HG03064 (cell line): ENCODE measurements around the gene PDE4D.

ENCODE experiments used
- ATAC-seq: cut with Tn5 transposase; IDR thresholded peaks from one replicate; pipeline ENCODE4 v1.9.1; 2021; ENCODE audit warnings: low read depth; ENCODE audit not compliant: unreplicated experiment

The PDE4D gene

GRCh38 chr5:59276917-59277372 lies 616.6 kb downstream of the PDE4D start:
- no peak for ATAC-seq

DNA sequence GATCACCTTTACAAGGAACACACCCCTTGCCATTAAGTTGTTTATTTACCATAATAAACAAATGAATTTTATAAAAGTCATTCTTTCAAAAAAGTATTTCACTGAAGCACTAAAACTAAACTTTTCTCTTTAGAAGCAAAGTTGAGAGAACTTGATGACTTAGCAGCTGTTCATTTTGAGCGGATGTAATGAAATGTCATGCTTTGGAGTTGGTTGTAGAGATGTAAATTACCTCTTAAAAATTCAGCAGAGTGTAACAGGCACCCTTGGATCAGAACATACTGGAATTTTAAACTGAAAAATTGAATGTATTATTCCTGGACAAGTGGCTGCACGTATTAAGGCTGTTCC lies 617.2 kb downstream of the PDE4D start:
- ATAC-seq = no peak

DNA sequence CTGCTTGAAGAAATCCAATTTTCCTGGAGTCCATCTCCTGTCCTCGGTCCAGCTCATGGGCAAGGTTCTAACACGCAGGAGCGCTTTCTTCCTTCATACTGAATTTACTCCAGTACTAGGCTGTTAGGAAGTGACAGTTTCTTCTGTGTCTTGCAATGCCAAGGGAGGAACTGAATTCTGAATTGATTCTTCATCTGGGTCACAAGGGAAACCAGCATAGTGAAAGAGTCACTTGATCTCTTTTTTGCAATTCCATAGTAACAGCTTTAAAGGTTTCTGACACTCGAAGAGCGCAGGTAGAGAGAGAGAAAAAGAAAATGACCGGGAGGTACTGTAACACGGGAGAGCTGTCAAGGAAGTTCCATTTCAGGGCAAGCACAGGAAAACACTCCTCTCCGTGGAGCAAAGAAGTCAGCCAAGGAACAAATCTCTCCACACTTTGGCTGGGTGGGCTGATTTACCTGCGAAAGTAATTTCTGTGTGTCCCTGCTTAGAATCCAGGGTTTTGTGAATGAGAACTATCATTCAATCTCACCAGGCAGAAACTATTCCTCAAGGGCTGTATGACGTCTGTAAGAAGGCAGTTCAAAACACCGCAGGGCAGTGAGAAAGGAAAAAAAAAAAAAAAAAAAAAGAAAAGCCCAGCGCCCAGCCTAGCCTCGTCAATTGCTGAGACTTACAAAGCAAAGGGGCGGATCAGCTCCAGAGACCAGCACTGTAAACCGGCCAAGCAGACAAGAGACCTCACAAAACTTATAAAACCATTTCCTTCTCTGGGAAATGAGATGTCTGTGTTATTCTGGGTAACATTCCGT lies 617.8 kb downstream of the PDE4D start:
- ATAC-seq = no peak

- ATAC-seq = no peak
Measured at GRCh38 chr5:59275170-59275509, 618.4 kb downstream of the PDE4D start.

DNA sequence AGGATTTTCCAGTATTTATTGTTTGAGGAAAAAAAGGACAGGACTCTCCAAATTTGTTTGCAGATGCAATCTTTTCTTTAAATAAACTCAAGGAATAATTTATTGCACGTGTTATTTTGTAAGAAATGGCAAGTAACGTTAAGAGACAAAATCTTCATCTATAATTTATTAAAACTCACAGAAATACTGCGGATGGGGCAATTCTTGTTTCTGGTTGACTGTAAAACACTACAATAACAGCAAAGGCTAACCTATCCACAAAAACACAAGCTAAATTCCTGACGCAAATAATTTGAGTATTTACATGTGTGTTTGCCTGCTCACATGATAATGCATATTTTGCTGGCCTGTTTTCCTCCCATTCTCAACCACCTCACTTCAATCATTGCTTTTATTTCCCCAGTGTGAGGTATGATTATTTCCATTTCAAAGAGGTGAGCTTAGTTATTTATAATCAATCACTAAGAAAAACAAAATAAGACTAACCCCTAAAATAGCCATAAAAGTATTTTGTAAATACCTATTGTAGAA lies 619.4 kb downstream of the PDE4D start:
- no peak for ATAC-seq

DNA sequence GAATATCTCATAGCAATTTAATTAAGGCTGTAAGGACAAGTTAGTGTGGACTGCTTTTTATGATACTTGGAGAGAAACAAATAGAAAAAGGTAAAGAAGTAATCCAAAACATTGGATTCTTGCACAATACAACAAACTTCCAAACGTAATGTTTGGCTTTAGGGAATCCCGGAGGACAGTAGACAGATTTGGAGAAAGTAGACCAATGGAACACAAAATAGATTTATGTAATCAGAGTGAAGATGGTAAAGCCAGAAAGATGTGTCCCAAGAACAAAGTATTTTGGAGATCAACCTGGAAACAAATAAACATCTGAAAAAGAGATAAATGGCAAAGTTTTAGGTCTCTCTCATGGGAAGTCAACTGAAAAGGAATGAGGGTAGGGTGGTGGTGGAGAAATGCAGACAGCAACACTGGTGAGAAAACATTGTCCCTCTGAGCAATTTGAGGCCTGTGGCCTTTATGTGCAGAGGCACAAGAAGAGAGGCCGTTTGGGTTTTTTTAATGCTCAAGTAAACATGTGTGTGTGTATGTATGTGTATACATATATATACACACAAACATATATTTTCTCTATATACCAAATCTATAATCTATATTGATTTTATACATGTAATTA lies 620.6 kb downstream of the PDE4D start:
- ATAC-seq = no peak

GRCh38 chr5:59268756-59269415 lies 624.6 kb downstream of the PDE4D start:
- ATAC-seq = no peak

- ATAC-seq = no peak
Measured at GRCh38 chr5:59267033-59267432, 626.5 kb downstream of the PDE4D start.

GRCh38 chr5:59266410-59266809 lies 627.1 kb downstream of the PDE4D start:
- no peak for ATAC-seq

DNA sequence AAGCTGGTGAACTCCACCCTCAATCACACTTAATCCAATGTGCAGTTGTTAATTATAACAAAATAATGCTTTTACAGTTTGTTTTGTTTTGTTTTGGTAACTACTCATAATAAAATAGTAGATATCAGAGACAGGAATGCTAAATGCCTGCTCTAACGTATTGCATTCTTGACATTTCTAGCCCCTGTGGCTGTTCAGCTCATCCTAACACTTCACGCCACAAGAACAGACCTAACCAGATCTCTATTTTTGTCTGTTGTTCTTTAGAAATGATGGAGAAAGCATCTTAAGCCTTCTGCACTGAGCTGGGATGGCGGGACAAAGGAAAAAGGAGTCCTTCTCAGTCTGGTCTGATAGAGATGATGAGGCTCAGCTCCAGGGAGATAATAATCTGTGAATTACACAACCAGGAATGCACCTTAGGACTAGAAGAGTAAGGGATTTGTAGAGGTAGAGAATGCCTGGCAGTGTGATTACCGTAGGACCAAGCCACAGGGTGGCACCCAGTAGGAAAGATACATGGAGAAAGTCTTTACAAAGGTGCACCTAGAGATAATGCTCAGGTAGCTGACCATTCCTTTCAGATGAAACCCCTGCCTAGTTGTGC lies 628.8 kb downstream of the PDE4D start:
- no peak for ATAC-seq

- ATAC-seq = no peak
Measured at GRCh38 chr5:59264013-59264412, 629.5 kb downstream of the PDE4D start.

DNA sequence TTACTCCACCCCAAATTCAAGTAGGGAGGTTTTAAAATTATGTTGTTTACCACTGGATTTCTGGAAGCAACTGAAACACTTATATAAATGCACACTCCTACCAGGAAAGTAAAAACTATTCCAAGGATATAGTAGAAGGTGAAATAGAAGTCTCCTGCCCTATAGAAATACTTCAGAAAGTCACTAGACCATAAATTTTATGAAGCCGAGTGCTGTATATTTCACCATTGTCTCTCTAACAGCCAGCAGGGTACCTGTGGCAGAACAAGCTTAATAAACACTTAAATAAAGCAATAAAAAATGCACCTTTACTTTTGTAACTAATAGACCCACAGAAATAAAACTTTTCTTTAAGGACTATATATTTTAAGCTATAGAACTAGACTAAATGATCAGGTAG lies 631.6 kb downstream of the PDE4D start:
- no peak for ATAC-seq

DNA sequence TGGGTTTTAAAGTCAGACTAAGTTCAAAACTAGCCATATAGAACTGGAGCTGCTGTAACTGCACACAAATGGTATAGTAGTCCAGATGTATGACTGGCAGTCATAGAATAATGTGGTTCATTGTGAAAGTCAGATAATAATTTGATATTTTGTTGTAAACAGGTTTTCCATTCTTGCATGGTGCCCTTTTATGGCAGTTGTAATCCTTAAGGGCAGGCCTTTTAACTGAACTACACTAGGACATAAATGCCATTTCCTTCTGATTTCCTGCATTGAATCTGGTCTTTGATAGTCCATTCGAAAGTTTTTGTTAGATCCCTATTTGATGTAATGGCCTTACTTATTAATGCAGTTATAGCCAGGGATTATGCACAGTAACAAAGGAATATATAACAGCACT lies 632.6 kb downstream of the PDE4D start:
- no peak for ATAC-seq

- ATAC-seq = no peak
Measured at GRCh38 chr5:59260200-59260599, 633.3 kb downstream of the PDE4D start.

DNA sequence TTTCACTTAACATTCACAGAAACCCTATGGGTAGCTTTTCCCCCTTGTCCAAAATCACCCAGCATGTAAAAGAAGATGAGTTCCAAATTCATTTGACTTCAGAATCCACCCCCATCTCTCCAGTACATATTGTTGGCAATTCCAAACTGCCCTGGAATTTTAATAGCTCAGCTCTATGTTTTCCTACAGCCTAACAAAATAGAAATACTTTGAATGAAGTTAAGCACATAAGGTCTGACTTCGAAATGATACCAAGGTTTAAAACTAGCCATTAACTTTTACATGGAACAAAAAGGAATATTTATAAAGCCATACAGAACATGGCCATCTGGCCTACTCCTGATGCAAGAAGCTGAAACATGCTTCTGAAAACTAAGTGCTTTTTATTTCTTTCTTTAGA lies 634.3 kb downstream of the PDE4D start:
- no peak for ATAC-seq

- no peak for ATAC-seq
Measured at GRCh38 chr5:59257488-59258400, 635.8 kb downstream of the PDE4D start.

GRCh38 chr5:59256331-59256730 lies 637.2 kb downstream of the PDE4D start:
- ATAC-seq = no peak

- no peak for ATAC-seq
Measured at GRCh38 chr5:59254055-59254687, 639.4 kb downstream of the PDE4D start.

DNA sequence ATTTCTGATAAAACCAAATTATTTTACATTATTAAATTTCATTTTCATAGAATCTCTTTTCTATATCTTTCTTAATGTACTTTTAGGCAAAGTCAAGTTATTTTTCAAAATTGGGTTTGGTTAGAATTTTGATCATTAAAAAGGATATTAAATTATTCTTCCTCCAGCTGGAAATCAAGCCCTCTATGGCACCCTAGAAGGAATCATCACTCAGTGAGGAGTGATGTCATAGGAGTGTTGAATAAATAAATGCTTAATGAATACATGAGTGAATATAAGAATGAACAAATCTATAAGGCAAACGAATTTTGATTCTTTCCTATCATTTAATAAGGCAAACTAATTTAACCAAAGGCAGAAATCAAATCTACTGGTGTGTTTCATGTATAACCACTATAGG lies 639.9 kb downstream of the PDE4D start:
- ATAC-seq = no peak

GRCh38 chr5:59251627-59252026 lies 641.9 kb downstream of the PDE4D start:
- ATAC-seq = no peak
